K562 (cell line): ENCODE data around the gene CFAP73. TPM values are rescaled to one million over a fixed set of nuclear protein-coding genes. Genes with fewer than 3 reads are reported as not detected.

Source experiments
- BCOR ChIP-seq: fragments of 450-650 bp; IDR thresholded peaks from 2 replicates; pipeline ENCODE4 v1.6.1; 2016
- CREB1 ChIP-seq, 2 experiments: sonication (generic) in 1 of 2; formaldehyde crosslinking in 1 of 2; IDR thresholded peaks; 2 replicates each; pipeline versions ENCODE4 v1.6.1 to v1.8.0; 2012 to 2022; ENCODE audit warnings: inconsistent platforms in 1 of 2, mild to moderate bottlenecking in 1 of 2, missing genetic modification reagents in 1 of 2, moderate library complexity in 1 of 2
- E2F6 ChIP-seq, 2 experiments: IDR thresholded peaks; 2 replicates each; pipeline ENCODE4 v1.6.1; 2011; ENCODE audit warnings: borderline replicate concordance in 1 of 2, control low read depth in 1 of 2, low read depth in 1 of 2, low read length in 1 of 2, mild to moderate bottlenecking in 1 of 2, mixed read lengths in 1 of 2, moderate library complexity in 1 of 2; ENCODE audit not compliant: insufficient read depth in 1 of 2, insufficient read length in 1 of 2, poor library complexity in 1 of 2, severe bottlenecking in 1 of 2; ENCODE audit errors: extremely low read depth in 1 of 2
- EP400 ChIP-seq: fragments of 450-650 bp; IDR thresholded peaks from 2 replicates; pipeline ENCODE4 v1.6.1; 2017; ENCODE audit warnings: antibody characterized with exemption, mild to moderate bottlenecking, moderate library complexity
- GABPB2 ChIP-seq: fragments of 250-450 bp; sonication (Bioruptor Pico); conservative IDR thresholded peaks from 2 replicates; pipeline ENCODE4 v1.5.1; 2021; ENCODE audit warnings: mild to moderate bottlenecking
- KDM1A ChIP-seq, 2 experiments: fragments of 450-650 bp; IDR thresholded peaks; 2 replicates each; pipeline ENCODE4 v1.6.1; 2016; ENCODE audit warnings: mild to moderate bottlenecking in 2 of 2
- MBD1 ChIP-seq: fragments of 250-450 bp; sonication (Bioruptor Pico); IDR thresholded peaks from 2 replicates; pipeline ENCODE4 v1.8.0; 2022; ENCODE audit warnings: inconsistent platforms
- PURB ChIP-seq: sonication (generic); formaldehyde crosslinking; IDR thresholded peaks from 2 replicates; pipeline ENCODE4 v1.9.0; 2021; ENCODE audit warnings: low read depth, mild to moderate bottlenecking, missing genetic modification reagents
- TSHZ1 ChIP-seq: fragments of 250-450 bp; sonication (Bioruptor Pico); IDR thresholded peaks from 2 replicates; pipeline ENCODE4 v1.4.0; 2020; ENCODE audit warnings: mild to moderate bottlenecking, moderate library complexity
- ZNF586 ChIP-seq: fragments of 450-650 bp; formaldehyde crosslinking; conservative IDR thresholded peaks from 2 replicates; pipeline ENCODE4 v1.4.0; 2020; ENCODE audit warnings: mild to moderate bottlenecking, moderate library complexity
- polyA plus RNA-seq, 8 experiments: library from polyadenylated mRNA; depleted of rRNA in 4 of 8; stranded (reverse) in 5 of 8; unstranded in 3 of 8; fragments of >200 nt; fragmentation: Nextera tagmentation in 2 of 8; fragmentation: Illumina TruSeq in 1 of 8; extraction: Ambion mirVana in 2 of 8; extraction: Trizol in 1 of 8; gene quantifications; 2 replicates each; pipeline versions ENCODE4 v1.2.1 to v1.2.3, GENCODE V29; 2011 to 2014; ENCODE audit warnings: inconsistent platforms in 1 of 8, missing spikeins in 1 of 8
- total RNA-seq, 7 experiments: library from RNA; depleted of rRNA in 6 of 7; stranded (reverse); fragments of >200 nt in 6 of 7; fragmentation: Illumina TruSeq in 2 of 7; extraction: Trizol in 2 of 7; gene quantifications; 2 replicates each; pipeline versions ENCODE4 v1.2.1 to v1.2.3, GENCODE V29; 2011 to 2021; ENCODE audit warnings: low replicate concordance in 1 of 7
- TF ChIP-seq, protein P1 (sequence below): IDR thresholded peaks from 2 replicates; pipeline ENCODE4 v1.6.1; 2012; ENCODE audit warnings: low read depth, low read length, improper control_type of control experiment, borderline replicate concordance
- TF ChIP-seq, protein P2 (sequence below): IDR thresholded peaks from 2 replicates; pipeline ENCODE4 v1.6.1; 2016; ENCODE audit warnings: missing genetic modification characterization, missing compliant biosample characterization
- TF ChIP-seq, protein P3 (sequence below): sonication (generic); formaldehyde crosslinking; IDR thresholded peaks from 2 replicates; pipeline ENCODE4 v1.8.0; 2023; ENCODE audit warnings: mild to moderate bottlenecking, missing genetic modification reagents

Gene CFAP73
- total and polyA plus RNA-seq, 9 of the 15 experiments (the other 6 are each of a cell fraction or from before 2014, with no cell fraction given): not detected

- TF ChIP-seq CREB1 (IDR thresholded peaks at IDR 0.05): no peak
- no peak for TF ChIP-seq CREB1 (CRISPR knock-in tag; IDR thresholded peaks at IDR 0.05)
- TF ChIP-seq, protein P1, sequence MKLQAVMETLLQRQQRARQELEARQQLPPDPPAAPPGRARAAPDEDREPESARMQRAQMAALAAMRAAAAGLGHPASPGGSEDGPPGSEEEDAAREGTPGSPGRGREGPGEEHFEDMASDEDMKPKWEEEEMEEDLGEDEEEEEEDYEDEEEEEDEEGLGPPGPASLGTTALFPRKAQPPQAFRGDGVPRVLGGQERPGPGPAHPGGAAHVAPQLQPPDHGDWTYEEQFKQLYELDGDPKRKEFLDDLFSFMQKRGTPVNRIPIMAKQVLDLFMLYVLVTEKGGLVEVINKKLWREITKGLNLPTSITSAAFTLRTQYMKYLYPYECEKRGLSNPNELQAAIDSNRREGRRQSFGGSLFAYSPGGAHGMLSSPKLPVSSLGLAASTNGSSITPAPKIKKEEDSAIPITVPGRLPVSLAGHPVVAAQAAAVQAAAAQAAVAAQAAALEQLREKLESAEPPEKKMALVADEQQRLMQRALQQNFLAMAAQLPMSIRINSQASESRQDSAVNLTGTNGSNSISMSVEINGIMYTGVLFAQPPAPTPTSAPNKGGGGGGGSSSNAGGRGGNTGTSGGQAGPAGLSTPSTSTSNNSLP: no peak
- no peak for TF ChIP-seq PURB (CRISPR knock-in tag)
- TF ChIP-seq BCOR: peak; percentile 92
- no peak for TF ChIP-seq GABPB2 (CRISPR knock-in tag)
- TF ChIP-seq KDM1A (IDR thresholded peaks at IDR 0.05): peak; percentile 63 to 76
- TF ChIP-seq, protein P2, sequence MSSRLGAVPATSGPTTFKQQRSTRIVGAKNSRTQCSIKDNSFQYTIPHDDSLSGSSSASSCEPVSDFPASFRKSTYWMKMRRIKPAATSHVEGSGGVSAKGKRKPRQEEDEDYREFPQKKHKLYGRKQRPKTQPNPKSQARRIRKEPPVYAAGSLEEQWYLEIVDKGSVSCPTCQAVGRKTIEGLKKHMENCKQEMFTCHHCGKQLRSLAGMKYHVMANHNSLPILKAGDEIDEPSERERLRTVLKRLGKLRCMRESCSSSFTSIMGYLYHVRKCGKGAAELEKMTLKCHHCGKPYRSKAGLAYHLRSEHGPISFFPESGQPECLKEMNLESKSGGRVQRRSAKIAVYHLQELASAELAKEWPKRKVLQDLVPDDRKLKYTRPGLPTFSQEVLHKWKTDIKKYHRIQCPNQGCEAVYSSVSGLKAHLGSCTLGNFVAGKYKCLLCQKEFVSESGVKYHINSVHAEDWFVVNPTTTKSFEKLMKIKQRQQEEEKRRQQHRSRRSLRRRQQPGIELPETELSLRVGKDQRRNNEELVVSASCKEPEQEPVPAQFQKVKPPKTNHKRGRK (tag): no peak
- TF ChIP-seq, protein P3, sequence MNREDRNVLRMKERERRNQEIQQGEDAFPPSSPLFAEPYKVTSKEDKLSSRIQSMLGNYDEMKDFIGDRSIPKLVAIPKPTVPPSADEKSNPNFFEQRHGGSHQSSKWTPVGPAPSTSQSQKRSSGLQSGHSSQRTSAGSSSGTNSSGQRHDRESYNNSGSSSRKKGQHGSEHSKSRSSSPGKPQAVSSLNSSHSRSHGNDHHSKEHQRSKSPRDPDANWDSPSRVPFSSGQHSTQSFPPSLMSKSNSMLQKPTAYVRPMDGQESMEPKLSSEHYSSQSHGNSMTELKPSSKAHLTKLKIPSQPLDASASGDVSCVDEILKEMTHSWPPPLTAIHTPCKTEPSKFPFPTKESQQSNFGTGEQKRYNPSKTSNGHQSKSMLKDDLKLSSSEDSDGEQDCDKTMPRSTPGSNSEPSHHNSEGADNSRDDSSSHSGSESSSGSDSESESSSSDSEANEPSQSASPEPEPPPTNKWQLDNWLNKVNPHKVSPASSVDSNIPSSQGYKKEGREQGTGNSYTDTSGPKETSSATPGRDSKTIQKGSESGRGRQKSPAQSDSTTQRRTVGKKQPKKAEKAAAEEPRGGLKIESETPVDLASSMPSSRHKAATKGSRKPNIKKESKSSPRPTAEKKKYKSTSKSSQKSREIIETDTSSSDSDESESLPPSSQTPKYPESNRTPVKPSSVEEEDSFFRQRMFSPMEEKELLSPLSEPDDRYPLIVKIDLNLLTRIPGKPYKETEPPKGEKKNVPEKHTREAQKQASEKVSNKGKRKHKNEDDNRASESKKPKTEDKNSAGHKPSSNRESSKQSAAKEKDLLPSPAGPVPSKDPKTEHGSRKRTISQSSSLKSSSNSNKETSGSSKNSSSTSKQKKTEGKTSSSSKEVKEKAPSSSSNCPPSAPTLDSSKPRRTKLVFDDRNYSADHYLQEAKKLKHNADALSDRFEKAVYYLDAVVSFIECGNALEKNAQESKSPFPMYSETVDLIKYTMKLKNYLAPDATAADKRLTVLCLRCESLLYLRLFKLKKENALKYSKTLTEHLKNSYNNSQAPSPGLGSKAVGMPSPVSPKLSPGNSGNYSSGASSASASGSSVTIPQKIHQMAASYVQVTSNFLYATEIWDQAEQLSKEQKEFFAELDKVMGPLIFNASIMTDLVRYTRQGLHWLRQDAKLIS (CRISPR knock-in tag): no peak
- no peak for TF ChIP-seq E2F6 (IDR thresholded peaks at IDR 0.05; ENCODE audit: borderline replicate concordance in 1 of 2, extremely low read depth in 1 of 2, insufficient read depth in 1 of 2, insufficient read length in 1 of 2, low read depth in 1 of 2, low read length in 1 of 2, poor library complexity in 1 of 2, severe bottlenecking in 1 of 2)
- TF ChIP-seq ZNF586: no peak
- no peak for TF ChIP-seq EP400
- no peak for TF ChIP-seq TSHZ1
- TF ChIP-seq MBD1 (CRISPR knock-in tag): no peak
These were observed 41.2 kb upstream of the CFAP73 start (continued) for GRCh38 chr12:113108308-113108707.
